ENCODE measurements around the gene CCDC88C. TPM values are rescaled to one million over a fixed set of nuclear protein-coding genes. Genes with fewer than 3 reads are reported as not detected.

Gene CCDC88C
- polyA plus RNA-seq, 1 donor (not counting 4 experiments of a cell fraction or from before 2014, with no cell fraction given), result 2.4 TPM

DNA sequence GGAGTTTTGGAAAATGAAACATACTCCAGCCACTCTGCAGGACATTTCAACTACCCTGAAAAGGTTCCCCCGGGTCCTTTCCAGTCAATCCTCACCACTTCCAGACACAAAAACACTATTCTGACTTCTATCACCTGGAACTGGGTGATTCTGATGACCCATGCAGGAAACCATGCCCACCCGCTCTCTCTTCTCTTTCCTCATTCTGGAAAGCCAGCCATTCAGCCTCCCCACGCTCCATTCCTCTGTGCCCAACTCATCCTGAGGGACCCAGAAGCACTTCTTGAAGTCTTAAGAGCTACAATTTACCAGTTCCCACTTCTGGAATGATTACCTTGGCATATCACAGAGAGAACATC, 3.2 kb downstream of the CCDC88C start:
- FAIRE-seq (no peak), DNase-seq (ENCODE audit: low read depth, low spot score) (no peak)
- Histone ChIP-seq H3K27me3 (ENCODE audit: control insufficient read depth, extremely low read depth, insufficient read depth, low read length) (no peaks in the 10 kb centered on the region), H3K4me2 (ENCODE audit: control insufficient read depth, extremely low read depth, insufficient read depth, low read depth, low read length) (no peak overlapping the region), H3K4me3 (ENCODE audit: control insufficient read depth in 2 of 3, extremely low read depth in 1 of 3, insufficient read depth in 2 of 3, low read depth in 1 of 3, low read length in 3 of 3) (no peak overlapping the region), H3K36me3 (ENCODE audit: control insufficient read depth in 2 of 2, extremely low read depth in 1 of 2, insufficient read depth in 2 of 2, low read length in 2 of 2) (no peaks in the 10 kb centered on the region), H3K9me3 (ENCODE audit: control insufficient read depth, low read depth, low read length) (no peaks in the 10 kb centered on the region), H4K20me1 (ENCODE audit: control insufficient read depth, extremely low read depth, insufficient read depth, low read length) (no peaks in the 10 kb centered on the region), H3K27ac (ENCODE audit: control insufficient read depth, insufficient read depth, low read length) (no peak overlapping the region), H3K4me1 (ENCODE audit: control insufficient read depth, extremely low read depth, insufficient read depth, low read length) (peaks cover 22% of the 10 kb centered on the region), H3K9me1 (ENCODE audit: control insufficient read depth, extremely low read depth, insufficient read depth, low read length) (no peaks in the 10 kb centered on the region), H3K79me2 (ENCODE audit: control insufficient read depth, insufficient read depth, low read length) (no peaks in the 10 kb centered on the region), H3K9ac (ENCODE audit: control insufficient read depth, extremely low read depth, insufficient read depth, low read length) (no peak overlapping the region), H2AFZ (ENCODE audit: control insufficient read depth, low read length) (no peak overlapping the region)
- dilution Hi-C loops (cut with MboI; ENCODE audit: extremely low pct_ligation_motif_present, low sequenced_read_pairs), result no loop called here
- TF ChIP-seq, protein P1, sequence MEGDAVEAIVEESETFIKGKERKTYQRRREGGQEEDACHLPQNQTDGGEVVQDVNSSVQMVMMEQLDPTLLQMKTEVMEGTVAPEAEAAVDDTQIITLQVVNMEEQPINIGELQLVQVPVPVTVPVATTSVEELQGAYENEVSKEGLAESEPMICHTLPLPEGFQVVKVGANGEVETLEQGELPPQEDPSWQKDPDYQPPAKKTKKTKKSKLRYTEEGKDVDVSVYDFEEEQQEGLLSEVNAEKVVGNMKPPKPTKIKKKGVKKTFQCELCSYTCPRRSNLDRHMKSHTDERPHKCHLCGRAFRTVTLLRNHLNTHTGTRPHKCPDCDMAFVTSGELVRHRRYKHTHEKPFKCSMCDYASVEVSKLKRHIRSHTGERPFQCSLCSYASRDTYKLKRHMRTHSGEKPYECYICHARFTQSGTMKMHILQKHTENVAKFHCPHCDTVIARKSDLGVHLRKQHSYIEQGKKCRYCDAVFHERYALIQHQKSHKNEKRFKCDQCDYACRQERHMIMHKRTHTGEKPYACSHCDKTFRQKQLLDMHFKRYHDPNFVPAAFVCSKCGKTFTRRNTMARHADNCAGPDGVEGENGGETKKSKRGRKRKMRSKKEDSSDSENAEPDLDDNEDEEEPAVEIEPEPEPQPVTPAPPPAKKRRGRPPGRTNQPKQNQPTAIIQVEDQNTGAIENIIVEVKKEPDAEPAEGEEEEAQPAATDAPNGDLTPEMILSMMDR (optimal IDR thresholded peaks at IDR 0.05 in 1 of 3, IDR thresholded peaks at IDR 0.05 in 1 of 3, conservative IDR thresholded peaks at IDR 0.05 in 1 of 3; ENCODE audit: extremely low read depth in 1 of 3, insufficient read depth in 2 of 3, low read length in 3 of 3), result no peak
- no peak for TF ChIP-seq EZH2 (IDR thresholded peaks at IDR 0.05; ENCODE audit: low read length)

DNA sequence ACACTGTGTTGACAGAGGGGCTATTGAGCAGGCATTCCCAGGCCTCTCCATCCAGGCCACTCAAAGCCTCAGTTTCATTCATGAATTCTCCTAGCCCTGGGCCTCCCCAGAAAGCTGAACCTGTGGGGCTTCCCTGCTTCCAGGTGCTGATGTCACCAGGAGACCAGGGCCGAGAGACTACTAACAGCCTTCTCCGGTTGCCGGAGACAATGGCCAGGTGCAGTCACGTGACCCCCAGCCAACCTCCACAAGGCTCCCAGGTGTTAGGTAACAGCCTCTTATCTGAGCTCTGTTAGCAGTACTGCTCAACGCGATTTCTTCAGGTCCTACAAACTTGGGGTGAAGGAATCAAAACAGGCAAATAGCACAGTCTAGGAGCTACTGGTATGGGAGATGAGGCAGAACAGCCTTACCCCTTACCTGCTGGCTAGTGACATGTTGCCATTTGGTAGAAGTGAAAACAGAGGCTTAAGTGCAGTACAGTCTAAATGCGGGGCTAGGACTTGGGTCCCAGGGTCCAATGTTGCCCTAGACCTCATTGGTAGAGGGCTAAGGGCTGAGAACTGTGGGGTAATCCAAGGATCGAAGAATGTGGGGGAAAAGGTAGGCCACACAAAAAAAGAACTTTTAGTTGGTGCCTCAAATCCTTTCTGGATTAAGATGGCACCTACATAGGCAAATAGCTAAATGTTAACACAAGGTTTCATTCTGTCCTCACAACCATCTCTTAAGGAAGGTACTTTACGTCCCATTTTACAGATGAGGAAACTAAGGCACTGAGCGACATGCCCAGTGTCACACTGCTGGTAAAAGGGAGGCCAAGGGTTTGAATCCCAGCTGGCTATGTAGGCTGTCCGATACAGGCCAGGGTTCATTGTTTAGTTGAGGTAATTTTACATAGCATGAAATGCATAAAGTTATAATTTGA, 3.8 kb downstream of the CCDC88C start:
- H3K9ac ChIP-seq (ENCODE audit: control insufficient read depth, extremely low read depth, insufficient read depth, low read length), result no peak overlapping the region
- no peaks in the 10 kb centered on the region for H3K27me3 ChIP-seq (ENCODE audit: control insufficient read depth, extremely low read depth, insufficient read depth, low read length)
- DNase-seq (ENCODE audit: low read depth, low spot score) (no peak), FAIRE-seq (no peak)
- no peaks in the 10 kb centered on the region for H3K79me2 ChIP-seq (ENCODE audit: control insufficient read depth, insufficient read depth, low read length)
- no peak overlapping the region for H3K4me3 ChIP-seq (ENCODE audit: control insufficient read depth in 2 of 3, extremely low read depth in 1 of 3, insufficient read depth in 2 of 3, low read depth in 1 of 3, low read length in 3 of 3)
- TF ChIP-seq, protein P1 (optimal IDR thresholded peaks at IDR 0.05 in 1 of 3, IDR thresholded peaks at IDR 0.05 in 1 of 3, conservative IDR thresholded peaks at IDR 0.05 in 1 of 3; ENCODE audit: extremely low read depth in 1 of 3, insufficient read depth in 2 of 3, low read length in 3 of 3), result no peak
- TF ChIP-seq EZH2 (IDR thresholded peaks at IDR 0.05; ENCODE audit: low read length), result no peak
- no peaks in the 10 kb centered on the region for H4K20me1 ChIP-seq (ENCODE audit: control insufficient read depth, extremely low read depth, insufficient read depth, low read length)
- H2AFZ ChIP-seq (ENCODE audit: control insufficient read depth, low read length), result no peak overlapping the region
- H3K4me1 ChIP-seq (ENCODE audit: control insufficient read depth, extremely low read depth, insufficient read depth, low read length), result peaks cover 22% of the 10 kb centered on the region
- no peaks in the 10 kb centered on the region for H3K9me3 ChIP-seq (ENCODE audit: control insufficient read depth, low read depth, low read length)
- H3K36me3 ChIP-seq (ENCODE audit: control insufficient read depth in 2 of 2, extremely low read depth in 1 of 2, insufficient read depth in 2 of 2, low read length in 2 of 2), result no peaks in the 10 kb centered on the region
- no peak overlapping the region for H3K4me2 ChIP-seq (ENCODE audit: control insufficient read depth, extremely low read depth, insufficient read depth, low read depth, low read length)
- H3K27ac ChIP-seq (ENCODE audit: control insufficient read depth, insufficient read depth, low read length), result no peak overlapping the region
- no peaks in the 10 kb centered on the region for H3K9me1 ChIP-seq (ENCODE audit: control insufficient read depth, extremely low read depth, insufficient read depth, low read length)
- dilution Hi-C loops (cut with MboI; ENCODE audit: extremely low pct_ligation_motif_present, low sequenced_read_pairs), result no loop called here

Data from keratinocyte (primary cell).